Stimulated activated CD4-positive, alpha-beta T cell treated with anti-CD3 and anti-CD28 coated beads, Interleukin-12 subunit alpha, Interleukin-12 subunit beta, amount 100 ng/mL, for 24 hours (primary cell): Measurements from ENCODE around the gene GLOD5.

Experiments
- DNase-seq, 2 experiments: peaks; one replicate each; pipeline ENCODE4 v3.0.0-alpha.2; 2020; ENCODE audit warnings: low read depth in 2 of 2

Gene GLOD5

DNA sequence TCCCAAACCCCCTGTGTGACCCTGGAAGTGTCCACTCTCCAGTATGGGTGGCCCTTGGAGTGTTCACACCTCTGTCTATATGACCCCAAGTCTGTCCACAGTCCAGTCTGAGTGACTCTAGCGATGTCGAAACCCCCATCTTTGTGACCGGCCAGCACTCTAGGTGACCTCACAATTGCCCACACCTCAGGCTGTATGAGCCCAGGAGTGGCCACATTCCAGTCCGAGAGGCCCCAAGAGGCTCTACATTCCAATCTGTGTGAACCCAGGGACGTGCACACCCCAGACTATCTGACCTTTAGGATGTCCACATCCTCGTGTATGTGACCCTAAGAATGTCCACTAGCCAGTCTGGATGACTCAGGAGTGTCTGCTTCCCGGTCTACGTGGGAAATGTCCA is 7.3 kb upstream of the GLOD5 start:
- DNase-seq = no peak

DNA sequence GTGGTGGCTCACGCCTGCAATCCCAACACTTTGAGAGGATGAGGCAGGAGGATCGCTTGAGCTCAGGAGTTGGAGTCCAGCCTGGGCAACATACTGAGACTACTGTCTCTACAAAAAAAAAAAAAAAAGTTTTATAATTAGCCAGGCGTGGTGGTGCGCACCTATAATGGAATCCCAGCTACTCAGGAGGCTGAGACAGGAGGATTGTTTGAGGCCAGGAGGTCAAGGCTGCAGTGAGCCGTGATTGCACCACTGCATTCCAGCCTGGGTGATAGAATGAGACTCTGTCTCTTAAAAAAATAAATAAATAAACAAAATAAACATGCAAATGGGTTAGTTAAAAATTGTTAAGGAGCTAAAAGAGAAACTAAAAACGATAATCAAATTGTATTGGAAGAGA is 7.7 kb downstream of the GLOD5 start:
- no peak for DNase-seq

DNA sequence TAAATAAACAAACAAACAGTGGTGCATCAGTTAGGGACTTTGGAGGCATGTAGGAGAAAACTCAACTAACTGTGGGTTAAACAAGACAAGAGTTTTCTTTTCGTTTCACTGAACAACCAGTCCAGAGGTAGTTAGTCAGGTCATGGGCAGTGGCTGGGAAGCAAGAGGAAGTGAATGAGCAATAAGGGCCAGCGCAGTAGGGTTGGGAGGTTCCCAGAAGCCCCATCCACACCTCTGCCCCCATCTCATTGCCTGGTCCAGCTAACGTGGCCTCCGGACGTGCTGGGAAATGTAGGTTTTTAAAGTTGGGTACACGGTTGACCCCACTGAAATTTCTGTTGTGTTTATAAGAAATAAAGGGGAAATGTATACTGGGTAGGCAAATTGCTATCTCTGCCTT is 8.7 kb downstream of the GLOD5 start:
- DNase-seq = no peak

DNA sequence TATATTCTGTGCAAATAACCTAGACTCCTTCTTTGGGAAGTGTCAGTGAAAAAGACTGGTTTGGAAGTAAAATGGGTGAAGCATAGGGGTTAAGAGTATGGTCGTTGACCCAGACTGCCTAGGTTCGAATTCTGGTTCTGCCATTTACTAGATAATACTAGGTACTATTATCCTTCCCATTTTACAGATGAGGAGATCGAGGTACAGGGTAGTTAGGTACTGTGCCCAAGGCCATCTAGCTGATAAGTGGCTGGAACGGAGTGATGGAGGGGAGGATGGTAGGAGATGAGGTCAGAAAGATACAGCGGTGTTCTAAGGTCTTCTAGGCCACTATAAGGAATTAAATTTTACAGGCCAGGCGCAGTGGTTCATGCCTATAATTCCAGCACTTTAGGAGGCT is 11.1 kb downstream of the GLOD5 start:
- DNase-seq = no peak

DNA sequence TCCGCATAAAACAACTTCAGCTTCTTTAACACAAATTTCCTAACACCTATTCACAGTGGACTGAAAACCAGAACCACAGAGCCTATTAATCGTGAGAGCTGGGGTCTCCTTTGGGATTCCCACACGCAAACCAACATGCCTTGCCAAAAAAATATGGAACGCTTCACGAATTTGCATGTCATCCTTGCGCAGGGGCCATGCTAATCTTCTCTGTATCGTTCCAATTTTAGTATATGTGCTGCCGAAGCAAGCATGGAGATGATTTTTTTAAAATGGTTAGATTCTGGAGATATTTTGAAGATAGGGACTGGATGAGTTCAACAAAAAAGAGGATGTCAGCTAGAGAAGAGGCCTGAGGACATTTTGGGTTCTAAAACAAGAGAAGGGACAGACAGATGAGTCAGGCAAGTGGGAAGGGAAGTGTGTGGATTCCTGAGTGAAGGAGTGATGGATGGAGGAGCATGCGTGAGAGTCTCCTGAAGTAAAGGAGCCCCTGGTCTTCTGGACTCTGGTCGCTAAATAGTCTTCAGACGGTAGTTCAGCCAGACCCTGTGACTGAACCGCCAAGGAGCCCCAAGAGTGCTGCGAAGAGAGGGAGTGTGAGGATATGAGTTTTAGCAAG is 15.4 kb downstream of the GLOD5 start:
- DNase-seq = no peak

DNA sequence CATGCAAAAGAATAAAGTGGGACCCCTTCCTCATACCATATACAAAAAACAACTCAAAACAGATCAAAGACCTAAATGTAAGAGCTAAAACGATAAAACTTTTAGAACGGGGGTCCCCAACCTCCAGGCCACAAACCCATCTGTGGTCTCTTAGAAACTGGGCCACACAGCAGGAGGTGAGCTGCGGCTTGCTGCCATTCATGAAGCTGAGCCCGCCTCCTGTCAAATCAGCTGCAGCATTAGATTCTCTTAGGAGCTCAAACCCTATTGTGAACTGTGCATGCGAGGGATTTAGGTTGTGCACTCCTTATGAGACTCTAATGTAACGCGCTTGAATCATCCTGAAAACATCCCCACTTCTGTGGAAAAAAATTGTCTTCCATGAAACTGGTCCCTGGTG is 17.9 kb downstream of the GLOD5 start:
- DNase-seq = no peak

DNA sequence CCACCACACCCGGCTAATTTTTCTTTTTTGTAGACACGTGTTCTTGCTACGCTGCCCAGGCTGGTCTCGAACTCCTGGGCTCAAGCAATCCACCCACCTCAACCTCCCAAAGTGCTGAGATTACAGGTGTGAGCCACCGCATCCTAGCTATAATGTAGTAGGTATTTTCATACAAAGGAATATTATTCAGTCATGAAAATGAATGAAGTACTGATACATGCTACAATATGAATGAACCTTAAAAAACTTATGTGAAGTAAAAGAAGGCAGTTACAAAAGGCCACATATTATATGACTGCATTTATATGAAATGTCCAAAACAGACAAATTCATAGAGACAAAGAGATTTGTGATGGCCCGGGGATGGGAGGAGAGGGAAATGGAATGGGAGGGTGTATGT is 20.2 kb downstream of the GLOD5 start:
- no peak for DNase-seq

DNA sequence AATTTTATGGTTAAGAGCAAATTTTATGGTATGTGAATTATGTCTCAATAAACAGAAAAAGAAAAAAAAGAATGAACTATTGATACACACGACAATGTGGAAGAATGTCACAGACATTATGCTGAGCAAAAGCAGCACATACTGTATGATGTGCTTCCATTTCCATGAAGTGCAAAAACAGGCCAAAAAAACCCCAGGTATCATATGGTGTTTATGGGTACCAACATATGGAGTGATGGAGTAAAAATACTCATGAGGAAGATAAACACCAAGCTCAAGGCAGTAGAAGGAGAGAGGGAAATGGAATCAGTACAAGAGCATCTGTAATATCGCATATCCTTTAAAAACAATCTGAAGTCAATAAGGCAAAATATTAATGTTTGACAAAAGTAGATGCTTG is 20.7 kb downstream of the GLOD5 start:
- no peak for DNase-seq

DNA sequence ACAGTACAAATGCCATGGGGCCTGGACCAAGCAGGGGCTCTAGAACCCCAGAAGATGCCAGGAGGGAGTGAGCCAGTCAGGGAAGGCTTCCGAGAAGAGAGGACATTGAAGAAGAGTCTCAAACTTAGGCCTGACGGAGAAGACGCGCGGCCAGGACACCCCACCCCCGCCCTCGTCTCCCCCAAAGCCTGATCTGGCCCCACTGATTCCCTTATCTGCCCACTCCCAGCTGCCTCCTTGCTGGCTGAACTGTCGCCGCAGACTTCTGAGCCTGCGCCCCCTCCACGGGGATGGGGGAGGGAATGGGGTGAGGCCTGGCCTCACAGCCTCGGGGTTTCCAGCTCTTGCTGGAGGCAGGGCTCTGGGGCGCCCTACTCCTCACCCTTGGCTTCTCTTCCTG is 21.2 kb downstream of the GLOD5 start:
- DNase-seq = no peak

DNA sequence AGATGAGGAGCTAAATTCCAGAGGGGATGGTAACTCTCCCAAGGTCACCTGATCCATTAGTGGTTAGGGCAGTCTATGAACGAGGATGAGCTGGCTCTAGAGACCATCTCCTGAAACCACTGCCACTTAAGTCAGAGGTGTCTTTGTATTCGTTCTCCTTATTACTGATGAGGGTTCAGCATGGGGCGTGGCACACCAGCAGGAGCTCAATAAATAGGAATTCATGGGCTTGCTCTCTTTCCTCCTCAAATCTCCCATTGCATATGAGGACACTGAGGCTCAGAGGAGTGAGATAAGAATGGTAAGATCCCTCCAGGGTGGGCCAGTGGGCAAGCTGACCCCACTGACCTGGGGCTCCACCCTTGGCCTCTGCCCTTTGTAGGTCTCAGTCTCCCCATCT is 23.2 kb downstream of the GLOD5 start:
- no peak for DNase-seq

DNA sequence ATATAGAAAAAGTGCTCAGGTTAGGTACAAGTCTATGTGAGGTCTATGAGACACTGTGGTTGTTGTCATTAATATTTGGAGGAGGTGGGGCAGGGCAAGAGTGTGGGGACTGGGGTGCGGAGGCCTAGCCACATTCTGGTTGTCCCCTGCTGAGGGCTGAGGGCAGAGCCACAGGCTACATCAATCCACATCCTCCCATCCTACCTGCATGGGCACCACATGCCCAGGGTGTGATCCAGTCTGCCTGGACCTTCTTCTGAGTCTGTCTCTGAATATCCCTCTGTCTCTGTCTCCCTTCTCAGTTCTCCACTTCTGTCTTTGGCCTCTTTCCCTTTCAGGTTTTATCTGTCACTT is 23.6 kb downstream of the GLOD5 start:
- DNase-seq = no peak

DNA sequence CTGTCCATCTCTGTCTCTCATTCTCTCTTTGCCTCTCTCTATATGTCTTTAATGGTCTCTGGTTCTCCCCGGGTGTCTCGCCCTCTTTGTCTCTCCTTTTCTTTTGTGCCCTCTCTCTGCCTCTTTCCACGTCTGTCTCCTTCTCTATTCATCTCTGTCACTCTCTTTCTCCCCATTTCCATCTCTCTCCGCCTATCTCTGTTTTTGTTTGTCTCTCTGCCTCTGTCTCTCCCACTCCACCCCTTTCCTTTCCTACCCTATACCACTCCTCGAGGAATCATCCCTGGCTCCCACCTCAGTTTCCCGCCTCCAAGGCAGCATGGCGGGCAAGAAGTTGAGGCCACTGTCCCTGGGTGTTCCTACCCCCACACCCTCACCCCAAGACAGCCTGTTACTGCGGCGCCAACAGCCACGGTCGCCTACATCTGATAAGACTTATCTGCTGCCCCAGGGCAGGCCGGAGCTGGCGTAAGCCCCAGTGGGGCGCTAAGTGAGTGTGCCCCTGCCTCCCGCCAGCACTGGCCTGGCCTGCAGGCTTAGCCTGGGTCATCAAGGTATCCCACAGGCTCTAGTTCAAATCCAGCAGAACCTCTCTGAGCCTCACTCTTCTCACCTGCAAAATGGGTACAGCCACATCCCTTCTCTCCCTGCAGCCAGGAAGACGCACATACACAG is 24.1 kb downstream of the GLOD5 start:
- DNase-seq = no peak

DNA sequence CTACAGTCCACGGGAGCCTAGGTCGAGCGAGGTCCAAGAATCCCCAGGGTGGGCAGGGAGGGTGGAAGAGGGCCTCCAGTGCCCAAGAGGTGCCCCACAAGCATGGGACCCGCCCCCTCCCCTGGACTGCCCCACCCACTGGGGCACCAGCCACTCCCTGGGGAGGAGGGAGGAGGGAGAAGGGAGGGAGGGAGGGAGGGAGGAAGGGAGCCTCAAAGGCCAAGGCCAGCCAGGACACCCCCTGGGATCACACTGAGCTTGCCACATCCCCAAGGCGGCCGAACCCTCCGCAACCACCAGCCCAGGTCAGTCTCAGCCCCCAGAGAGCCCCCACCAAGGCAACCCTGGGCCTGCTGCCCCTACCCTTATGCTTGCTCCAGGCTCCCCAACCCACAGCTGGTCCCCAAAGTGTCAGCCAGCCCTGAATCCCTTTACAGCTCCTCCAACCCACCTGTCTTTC is 24.8 kb downstream of the GLOD5 start, which contains the start of gene GATA1:
TSS of gene GATA1 (plus strand) at position 250 of the 460 bp plus-strand sequence. CDS start 4,520 bp downstream, outside the sequence.
- DNase-seq = no peak

DNA sequence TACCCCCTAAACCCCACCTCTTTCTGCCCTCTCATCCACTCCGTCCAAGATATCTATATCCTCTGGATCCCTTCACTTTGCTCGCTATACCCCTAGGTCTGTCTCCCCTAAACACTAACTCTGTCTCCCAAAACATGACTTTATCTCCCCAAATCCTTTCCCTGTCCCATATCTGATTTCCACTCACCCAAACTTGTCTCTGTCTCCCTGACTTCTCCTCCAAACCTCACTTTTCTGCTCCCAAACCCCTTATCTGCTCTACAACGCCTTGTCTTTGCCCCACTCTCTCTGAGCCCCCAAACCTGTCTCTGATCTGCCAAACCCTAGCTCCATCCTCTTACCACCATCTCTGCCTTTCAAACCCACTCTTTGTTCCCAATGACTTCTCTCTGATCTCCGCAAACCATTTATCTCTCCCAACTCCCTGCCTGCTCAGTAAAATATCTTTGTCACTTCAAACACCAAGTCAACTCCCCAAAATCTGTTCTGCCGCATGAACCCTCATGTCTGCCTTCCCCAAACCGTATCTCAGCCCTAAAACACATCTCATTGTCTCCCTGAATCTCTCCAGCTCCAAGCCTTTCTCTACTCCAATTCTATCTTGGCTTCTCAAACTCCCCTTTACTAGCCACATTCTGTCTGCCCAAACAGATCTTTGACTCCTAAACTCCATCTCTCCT is 25.4 kb downstream of the GLOD5 start:
- no peak for DNase-seq

DNA sequence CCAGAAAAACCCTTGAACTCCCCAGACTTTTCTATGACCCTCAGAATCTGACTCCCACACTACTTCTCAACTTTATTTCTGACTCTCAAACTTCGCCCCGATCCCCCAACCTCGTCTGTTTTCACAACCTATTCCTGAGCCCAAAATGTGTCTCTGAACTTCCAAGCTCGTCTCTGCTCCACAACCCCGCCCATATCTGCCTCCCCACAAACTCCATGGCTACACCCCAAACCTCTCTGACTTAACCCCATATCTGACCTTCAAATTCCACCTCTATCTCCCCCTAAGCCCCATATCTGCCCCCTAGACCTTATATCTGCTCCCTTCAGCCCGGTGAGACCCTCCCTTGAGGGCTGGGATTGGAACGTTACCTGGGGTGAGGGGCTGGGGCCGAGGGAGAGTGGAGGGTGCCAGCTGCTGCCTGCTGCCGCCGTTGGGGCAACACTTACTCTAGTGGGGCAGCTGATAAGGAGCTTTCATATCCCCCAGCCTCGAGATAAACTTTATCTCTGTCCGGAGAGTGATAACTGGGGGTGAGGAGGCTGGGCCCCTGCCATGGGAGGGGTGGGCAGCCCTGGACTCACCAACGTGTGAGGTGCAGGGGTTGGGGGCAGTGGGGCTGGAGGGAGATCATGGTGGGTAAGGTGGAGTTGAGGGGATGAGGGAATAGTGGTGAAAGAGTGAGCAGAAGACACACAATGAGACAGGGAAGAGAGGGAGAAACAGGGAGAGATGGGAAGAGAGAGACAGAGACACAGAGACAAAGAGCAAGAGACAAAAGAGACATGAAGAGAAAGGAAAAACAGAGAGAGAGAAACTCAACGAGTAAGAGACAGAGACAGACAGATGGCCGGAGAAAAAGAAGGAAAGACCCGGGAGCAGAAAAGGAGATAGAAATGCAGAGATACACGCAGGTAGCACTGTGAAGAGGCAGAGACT is 26.2 kb downstream of the GLOD5 start:
- no peak for DNase-seq

DNA sequence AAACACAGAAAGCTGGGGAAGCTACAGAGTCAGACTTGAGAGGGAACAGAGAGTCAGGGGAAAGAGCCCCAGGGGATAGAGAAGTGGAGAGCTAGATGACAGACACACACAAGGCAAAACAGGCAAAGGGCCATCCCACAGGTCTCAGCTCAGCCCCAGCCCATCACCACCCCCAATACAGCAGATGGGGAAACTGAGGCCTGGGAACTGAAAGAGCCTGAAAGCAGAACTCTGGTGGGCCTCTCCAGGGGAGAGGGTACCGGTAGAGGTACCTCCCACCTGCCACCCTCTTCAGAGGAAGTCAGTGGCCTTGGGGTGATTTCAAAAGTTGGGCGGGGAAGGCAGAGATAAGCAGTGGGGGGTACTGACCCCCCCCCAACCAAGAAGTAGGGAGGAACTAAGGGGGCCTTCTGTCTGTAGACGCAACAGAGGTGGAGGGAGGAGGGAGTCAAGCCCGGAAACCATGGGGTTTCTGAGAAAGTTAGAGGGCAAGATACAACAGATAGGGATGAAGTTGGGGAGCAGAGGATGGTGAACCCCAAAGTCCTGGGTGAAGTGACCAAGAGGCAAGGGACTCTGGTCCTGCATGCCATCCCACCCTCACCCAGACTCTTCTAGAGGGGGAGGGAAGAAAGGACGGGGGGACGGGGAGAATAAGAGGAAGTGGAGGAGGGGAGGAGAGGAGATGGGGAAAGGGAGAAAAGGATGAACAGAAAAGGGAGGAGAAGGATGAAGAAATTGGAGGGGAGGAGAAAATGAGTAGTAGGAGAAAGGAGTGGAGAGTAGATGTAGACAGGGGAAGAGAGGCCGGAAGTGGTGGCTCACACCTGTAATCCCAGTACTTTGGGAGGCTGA is 28.0 kb downstream of the GLOD5 start:
- no peak for DNase-seq

DNA sequence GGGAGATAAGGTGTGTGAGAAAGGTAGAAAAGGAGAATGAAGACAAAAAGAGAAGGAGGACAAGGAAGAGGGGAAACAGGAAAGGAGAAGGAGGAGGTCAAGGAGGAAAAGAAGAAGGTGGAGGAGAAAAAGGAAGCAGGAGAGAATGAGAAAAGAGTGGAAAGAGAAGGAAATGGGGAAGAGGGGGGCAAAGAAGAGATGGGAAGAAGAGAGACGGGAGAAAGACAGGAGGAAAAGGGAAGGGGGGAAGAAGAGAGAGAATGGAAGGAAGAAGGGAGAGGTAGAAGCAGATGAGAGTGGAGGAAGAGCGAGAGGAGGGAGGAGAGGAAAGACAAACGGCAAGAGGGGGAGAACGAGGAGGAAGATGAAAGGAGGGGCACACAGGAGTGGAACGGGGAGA is 28.9 kb downstream of the GLOD5 start:
- DNase-seq = no peak

DNA sequence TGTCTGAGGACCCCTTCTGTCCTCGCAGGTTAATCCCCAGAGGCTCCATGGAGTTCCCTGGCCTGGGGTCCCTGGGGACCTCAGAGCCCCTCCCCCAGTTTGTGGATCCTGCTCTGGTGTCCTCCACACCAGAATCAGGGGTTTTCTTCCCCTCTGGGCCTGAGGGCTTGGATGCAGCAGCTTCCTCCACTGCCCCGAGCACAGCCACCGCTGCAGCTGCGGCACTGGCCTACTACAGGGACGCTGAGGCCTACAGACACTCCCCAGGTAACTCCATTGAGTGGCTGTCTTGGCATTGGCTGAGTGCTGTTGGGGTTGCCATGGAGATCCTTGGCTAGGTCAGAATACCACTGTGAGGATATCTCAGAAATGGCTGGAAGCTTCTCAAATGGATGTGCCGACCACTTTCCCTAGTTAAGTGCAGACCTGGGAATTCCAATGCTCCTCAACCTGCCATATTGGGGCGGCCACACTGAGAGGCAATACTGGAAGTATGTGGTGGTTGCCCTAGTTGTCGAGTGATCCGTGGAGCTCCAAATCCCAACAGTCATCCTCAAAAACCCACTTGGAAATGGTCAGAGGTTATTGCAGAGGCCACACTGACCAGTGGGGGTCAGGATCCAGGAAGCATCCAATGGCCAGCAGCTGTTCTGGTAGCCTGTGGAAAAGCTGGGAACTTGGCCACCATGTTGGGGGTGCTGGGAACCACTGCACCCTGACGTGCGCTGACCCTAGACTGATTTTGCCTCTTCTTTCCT is 29.7 kb downstream of the GLOD5 start:
- DNase-seq = no peak

DNA sequence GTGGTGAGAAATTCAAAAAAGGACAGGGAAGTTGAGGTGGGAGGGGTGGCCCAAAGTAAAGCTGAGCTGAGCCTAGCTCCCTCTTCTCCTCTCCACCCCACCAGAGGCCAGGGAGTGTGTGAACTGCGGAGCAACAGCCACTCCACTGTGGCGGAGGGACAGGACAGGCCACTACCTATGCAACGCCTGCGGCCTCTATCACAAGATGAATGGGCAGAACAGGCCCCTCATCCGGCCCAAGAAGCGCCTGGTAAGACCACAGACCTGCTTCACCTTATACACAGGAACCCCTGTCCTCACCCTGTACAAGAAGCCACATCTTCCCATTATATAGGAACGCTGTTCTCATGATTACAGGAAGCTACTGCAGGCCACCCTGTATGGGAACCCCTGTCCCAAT is 30.7 kb downstream of the GLOD5 start:
- DNase-seq = no peak

DNA sequence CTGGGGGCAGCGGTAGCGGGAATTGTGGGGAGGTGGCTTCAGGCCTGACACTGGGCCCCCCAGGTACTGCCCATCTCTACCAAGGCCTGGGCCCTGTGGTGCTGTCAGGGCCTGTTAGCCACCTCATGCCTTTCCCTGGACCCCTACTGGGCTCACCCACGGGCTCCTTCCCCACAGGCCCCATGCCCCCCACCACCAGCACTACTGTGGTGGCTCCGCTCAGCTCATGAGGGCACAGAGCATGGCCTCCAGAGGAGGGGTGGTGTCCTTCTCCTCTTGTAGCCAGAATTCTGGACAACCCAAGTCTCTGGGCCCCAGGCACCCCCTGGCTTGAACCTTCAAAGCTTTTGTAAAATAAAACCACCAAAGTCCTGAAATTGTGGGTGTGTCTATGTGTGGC is 32.4 kb downstream of the GLOD5 start:
- no peak for DNase-seq
